Transverse colon (tissue), 4 donors: ENCODE measurements around the gene KATNB1. TPM values are rescaled to one million over a fixed set of nuclear protein-coding genes. Genes with fewer than 3 reads are reported as not detected.
"Not testable (repeated sequence)": the region's sequence is repeated elsewhere in the genome, so short reads cannot be mapped to it uniquely, and the experiment has no call there.

Experiments
- DNase-seq: peaks from one replicate; pipeline ENCODE4 v3.0.0-alpha.2; 2019
- H3K27ac ChIP-seq, 4 donors: fragments of 200-600 bp; sonication (generic); 2 replicates each; pipeline ENCODE4 v1.5.1; 2016 to 2018; ENCODE audit warnings: inconsistent platforms in 4 of 4
- H3K27me3 ChIP-seq: fragments of 200-600 bp; sonication (generic); 2 replicates; pipeline ENCODE4 v1.5.1; 2017; ENCODE audit warnings: inconsistent platforms
- H3K36me3 ChIP-seq, 4 donors: fragments of 200-600 bp; sonication (generic); 2 replicates each; pipeline ENCODE4 v1.5.1; 2017 to 2019; ENCODE audit warnings: inconsistent platforms in 4 of 4
- H3K4me1 ChIP-seq, 4 donors: fragments of 200-600 bp; sonication (generic); 2 replicates each; pipeline ENCODE4 v1.5.1; 2017 to 2020; ENCODE audit warnings: inconsistent platforms in 4 of 4
- H3K4me3 ChIP-seq, 4 donors: fragments of 200-600 bp; sonication (generic); 1 replicate in 1 of 4; 2 replicates in 3 of 4; pipeline versions ENCODE4 v1.5.1 to v1.6.1; 2017 to 2019; ENCODE audit warnings: inconsistent platforms in 4 of 4
- H3K9me3 ChIP-seq, 2 donors: fragments of 200-600 bp; sonication (generic); 2 replicates each; pipeline ENCODE4 v1.5.1; 2017 to 2019; ENCODE audit warnings: inconsistent platforms in 2 of 2
- EP300 ChIP-seq: sonication (generic); formaldehyde crosslinking; IDR thresholded peaks from one replicate; pipeline ENCODE4 v1.6.1; 2017; ENCODE audit warnings: antibody characterized with exemption, low read depth
- POLR2A ChIP-seq: fragments of 450-650 bp; IDR thresholded peaks from one replicate; pipeline ENCODE4 v1.6.1; 2016; ENCODE audit warnings: antibody characterized with exemption, mild to moderate bottlenecking, moderate library complexity
- POLR2AphosphoS5 ChIP-seq, 3 donors: sonication (generic); formaldehyde crosslinking; IDR thresholded peaks; one replicate each; pipeline ENCODE4 v1.6.1; 2016; ENCODE audit warnings: antibody characterized with exemption in 3 of 3
- WGBS, 2 donors: methylation state at CpG; one replicate each; pipeline ENCODE4 v1.1.5; 2018; ENCODE audit warnings: low coverage in 1 of 2; 5-methylcytosine and 5-hydroxymethylcytosine counted together
- in situ Hi-C, 4 donors: fragments of 200-750 bp; cut with MboI; loops; one replicate each; pipeline versions ENCODE4 v1.15.0 to v1.15.1; 2017; ENCODE audit warnings: low sequenced_read_pairs in 3 of 4, low pct_ligation_motif_present in 1 of 4, low pct_unique_long_range_greater_than_20kb in 1 of 4
- intact Hi-C: fragments of 100-400 bp; cut with DNase I; formaldehyde crosslinking; loops from one replicate; pipeline ENCODE4 v1.15.1; 2023; ENCODE audit warnings: low total_unique reads
- total RNA-seq, 4 donors: library from RNA; depleted of rRNA; stranded (reverse); fragments of >200 nt; gene quantifications; one replicate each; pipeline ENCODE4 v1.1.0, GENCODE V29; 2016
- TF ChIP-seq, protein P1 (sequence below), 5 experiments: fragments of 200-600 bp in 3 of 5; fragments of 450-650 bp in 2 of 5; sonication (generic) in 3 of 5; IDR thresholded peaks; 1 replicate in 2 of 5; 2 replicates in 3 of 5; pipeline ENCODE4 v1.5.1; 2016 to 2017; ENCODE audit warnings: antibody characterized with exemption in 5 of 5, inconsistent platforms in 3 of 5, mild to moderate bottlenecking in 2 of 5, moderate library complexity in 1 of 5

Gene KATNB1
- total RNA-seq, 4 donors from 2014 or later, result 11.3 to 28.4 (median 22.3) TPM

DNA sequence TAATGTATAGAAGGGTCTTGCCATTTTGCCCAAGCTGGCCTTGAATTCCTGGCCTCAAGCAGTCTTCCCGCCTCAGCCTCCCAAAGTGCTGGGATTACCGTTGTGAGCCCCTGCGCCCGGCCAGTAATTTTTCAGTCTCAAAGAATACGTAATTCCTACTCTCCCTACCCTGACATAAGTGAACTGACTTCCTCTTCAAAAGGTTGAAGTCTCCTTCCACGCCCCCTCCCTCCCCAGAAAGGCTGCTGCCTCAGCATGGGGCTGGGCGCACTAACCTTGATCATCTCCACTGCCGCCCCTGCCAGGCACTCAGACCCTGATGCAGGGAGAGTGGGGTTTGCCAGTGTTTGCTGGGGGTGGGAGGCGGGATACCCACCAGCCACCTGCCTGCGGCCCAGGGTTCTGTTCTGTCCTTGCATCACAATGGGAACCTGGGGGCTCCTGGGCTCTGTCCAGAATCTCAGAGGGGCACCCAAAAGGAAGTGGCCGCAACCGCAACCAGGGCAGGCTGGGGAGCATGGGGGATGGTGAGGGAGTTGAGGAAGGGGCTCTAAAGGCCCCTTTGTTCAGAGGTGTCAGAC, 39.2 kb downstream of the KATNB1 start:
- 90 to 100% methylated on average over 1 to 10 of the region's 12 CpGs for WGBS, 2 donors
- no peak overlapping the region for H3K27ac ChIP-seq
- intact Hi-C loops, result no loop called here
- in situ Hi-C loops, result loop anchor here in 3 of 4 donors (25.0 kb wide), 1 partner anchor 238 kb away; the partner anchor contains the start of genes USB1 (in 3 of the 3) and ZNF319 (in 3 of the 3)
- no peak for DNase-seq
- H3K4me1 ChIP-seq, result no peaks in the 10 kb centered on the region
- H3K4me3 ChIP-seq, result no peak overlapping the region
- no peaks in the 10 kb centered on the region for H3K36me3 ChIP-seq
- TF ChIP-seq POLR2AphosphoS5 (IDR thresholded peaks at IDR 0.05), result no peak
- H3K27me3 ChIP-seq, result no peaks in the 10 kb centered on the region
- no peaks in the 10 kb centered on the region for H3K9me3 ChIP-seq

DNA sequence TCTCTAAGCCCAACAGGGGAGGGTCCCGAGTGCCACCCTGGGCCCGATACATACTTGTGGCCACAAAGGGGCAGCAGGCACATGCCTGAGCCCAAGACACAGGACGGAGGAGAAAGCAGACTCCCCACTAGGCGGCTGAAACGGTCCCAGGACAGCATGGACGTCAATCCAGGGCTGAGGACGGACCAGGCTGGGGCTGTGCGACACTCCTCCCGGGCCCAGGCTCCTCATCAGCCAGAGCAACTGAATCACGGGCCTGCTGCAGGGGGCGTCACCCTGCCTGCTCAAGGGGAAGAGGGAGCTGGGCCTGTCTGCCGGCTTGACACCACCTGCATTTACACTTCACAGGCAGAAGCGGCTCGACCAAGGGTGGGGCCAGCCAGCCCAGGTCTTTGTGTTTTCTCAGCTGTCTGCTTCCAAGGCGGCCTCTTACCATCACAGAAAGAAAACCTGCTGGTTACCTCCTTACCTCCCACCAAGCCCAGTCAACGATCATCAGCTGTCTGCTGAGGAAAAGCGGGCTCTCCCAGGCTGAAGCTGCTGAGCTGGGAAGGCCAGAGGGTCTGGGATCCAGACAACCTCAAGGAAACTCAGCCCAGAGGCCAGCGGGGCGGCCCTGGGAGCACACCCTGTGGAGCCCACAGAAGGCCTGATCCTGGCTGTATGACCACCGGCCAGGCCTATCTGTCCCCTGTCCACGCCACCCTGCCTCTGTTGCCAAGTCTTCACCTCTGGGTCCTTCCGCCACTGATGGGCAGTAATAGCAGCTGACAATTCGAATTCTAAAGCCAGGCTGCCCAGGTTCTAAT, 40.3 kb downstream of the KATNB1 start:
- in situ Hi-C loops (no loop called here), intact Hi-C loops (no loop called here)
- DNase-seq, result peak; percentile 50
- Histone ChIP-seq H3K36me3 (no peaks in the 10 kb centered on the region), H3K4me1 (no peaks in the 10 kb centered on the region), H3K27ac (no peak overlapping the region), H3K9me3 (no peaks in the 10 kb centered on the region), H3K27me3 (no peaks in the 10 kb centered on the region), H3K4me3 (no peak overlapping the region)
- WGBS, 2 donors, result 61 to 100% methylated on average over 1 to 18 of the region's 23 CpGs
- TF ChIP-seq EP300 (no peak), POLR2AphosphoS5 (IDR thresholded peaks at IDR 0.05) (no peak), POLR2A (no peak)
- TF ChIP-seq, protein P1, sequence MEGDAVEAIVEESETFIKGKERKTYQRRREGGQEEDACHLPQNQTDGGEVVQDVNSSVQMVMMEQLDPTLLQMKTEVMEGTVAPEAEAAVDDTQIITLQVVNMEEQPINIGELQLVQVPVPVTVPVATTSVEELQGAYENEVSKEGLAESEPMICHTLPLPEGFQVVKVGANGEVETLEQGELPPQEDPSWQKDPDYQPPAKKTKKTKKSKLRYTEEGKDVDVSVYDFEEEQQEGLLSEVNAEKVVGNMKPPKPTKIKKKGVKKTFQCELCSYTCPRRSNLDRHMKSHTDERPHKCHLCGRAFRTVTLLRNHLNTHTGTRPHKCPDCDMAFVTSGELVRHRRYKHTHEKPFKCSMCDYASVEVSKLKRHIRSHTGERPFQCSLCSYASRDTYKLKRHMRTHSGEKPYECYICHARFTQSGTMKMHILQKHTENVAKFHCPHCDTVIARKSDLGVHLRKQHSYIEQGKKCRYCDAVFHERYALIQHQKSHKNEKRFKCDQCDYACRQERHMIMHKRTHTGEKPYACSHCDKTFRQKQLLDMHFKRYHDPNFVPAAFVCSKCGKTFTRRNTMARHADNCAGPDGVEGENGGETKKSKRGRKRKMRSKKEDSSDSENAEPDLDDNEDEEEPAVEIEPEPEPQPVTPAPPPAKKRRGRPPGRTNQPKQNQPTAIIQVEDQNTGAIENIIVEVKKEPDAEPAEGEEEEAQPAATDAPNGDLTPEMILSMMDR (IDR thresholded peaks at IDR 0.05), result peak in 4 of 5 experiments; percentile 40 to 72 (median 44)

DNA sequence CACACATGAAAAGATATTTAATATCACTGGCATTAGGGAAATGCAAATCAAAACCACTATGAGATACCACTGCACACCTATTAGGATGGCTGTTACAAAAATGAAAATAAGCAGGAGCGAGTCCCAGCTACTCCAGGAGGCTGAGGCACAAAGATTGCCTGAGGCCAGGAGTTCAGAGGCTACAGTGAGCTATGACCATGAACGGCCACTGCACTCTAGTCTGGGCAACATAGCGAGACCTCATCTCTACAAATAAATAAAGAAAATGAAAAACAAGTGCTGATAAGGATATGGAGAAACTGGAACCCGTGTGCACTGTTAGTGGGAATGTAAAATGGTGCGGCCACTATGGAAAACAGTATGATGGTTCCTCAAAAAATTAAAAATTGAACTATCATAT, 43.1 kb downstream of the KATNB1 start:
- Histone ChIP-seq H3K4me3 (no peak overlapping the region), H3K27ac (no peak overlapping the region), H3K36me3 (no peaks in the 10 kb centered on the region), H3K9me3 (no peaks in the 10 kb centered on the region), H3K27me3 (no peaks in the 10 kb centered on the region), H3K4me1 (no peaks in the 10 kb centered on the region)
- in situ Hi-C loops, result no loop called here
- DNase-seq, result no peak
- WGBS, 2 donors, result 83% methylated on average over 5 of the region's 5 CpGs
- TF ChIP-seq POLR2A (no peak), EP300 (no peak), POLR2AphosphoS5 (IDR thresholded peaks at IDR 0.05) (no peak)
- TF ChIP-seq, protein P1 (IDR thresholded peaks at IDR 0.05), result no peak
- intact Hi-C loops, result no loop called here

DNA sequence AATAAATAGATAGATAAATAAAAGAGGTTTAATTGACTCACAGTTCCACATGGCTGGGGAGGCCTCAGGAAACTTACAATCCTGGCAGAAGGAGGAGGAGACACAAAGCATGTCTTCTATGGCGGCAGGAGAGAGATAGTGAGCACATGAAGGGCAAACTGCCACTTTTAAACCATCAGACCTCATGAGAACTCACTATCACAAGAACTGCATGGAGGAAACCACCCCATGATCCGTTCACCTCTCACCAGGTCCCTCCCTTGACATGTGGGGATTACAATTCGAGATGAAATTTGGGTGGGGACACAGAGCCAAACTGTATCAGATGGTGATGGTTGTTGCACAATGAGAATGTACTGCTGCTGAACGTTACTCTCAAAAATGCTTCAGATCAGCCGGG, 44.3 kb downstream of the KATNB1 start:
- DNase-seq, H3K36me3 ChIP-seq, H3K4me1 ChIP-seq, H3K9me3 ChIP-seq, H3K4me3 ChIP-seq, H3K27me3 ChIP-seq, in situ Hi-C loops, intact Hi-C loops, H3K27ac ChIP-seq: not testable (repeated sequence)
- WGBS, 2 donors, result 80 to 89% methylated on average over 5 of the region's 5 CpGs

DNA sequence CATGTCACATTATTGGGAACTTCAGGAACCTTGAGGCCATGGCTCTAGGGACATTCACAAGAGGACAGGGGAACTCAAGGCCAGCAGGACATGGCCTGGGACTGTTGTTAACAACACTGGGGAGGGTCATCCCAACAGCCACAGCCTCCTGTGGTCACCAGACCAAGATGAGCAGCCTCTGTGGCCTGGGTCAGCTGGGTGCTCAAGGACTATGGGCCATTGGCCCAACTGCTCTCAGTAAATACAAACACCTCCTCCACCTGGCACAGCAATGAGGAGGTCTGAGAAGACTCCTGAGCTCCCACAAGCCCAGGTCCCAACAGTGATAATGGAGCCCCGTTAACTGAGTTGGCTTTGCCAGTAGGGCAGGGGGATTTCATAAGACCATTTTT, 45.8 kb downstream of the KATNB1 start:
- intact Hi-C loops, result no loop called here
- H3K27me3 ChIP-seq, result no peaks in the 10 kb centered on the region
- no peaks in the 10 kb centered on the region for H3K36me3 ChIP-seq
- no peaks in the 10 kb centered on the region for H3K9me3 ChIP-seq
- H3K27ac ChIP-seq, result no peak overlapping the region
- 92% methylated on average over 1 of the region's 1 CpG; no CpG with 5 or more reads in 1 of the 2 donors for WGBS, 2 donors
- H3K4me3 ChIP-seq, result no peak overlapping the region
- in situ Hi-C loops, result no loop called here
- no peaks in the 10 kb centered on the region for H3K4me1 ChIP-seq
- no peak for DNase-seq
- TF ChIP-seq, protein P1 (IDR thresholded peaks at IDR 0.05), result no peak
- TF ChIP-seq POLR2AphosphoS5 (IDR thresholded peaks at IDR 0.05) (no peak), EP300 (no peak)
